Loucy (cell line): ENCODE measurements around the gene BICRA.
"Not testable (repeated sequence)": the region's sequence is repeated elsewhere in the genome, so short reads cannot be mapped to it uniquely, and the experiment has no call there.

ENCODE experiments used
- H2AFZ ChIP-seq: fragments of 200-600 bp; sonication (generic); 2 replicates; pipeline ENCODE4 v1.6.0; 2016; ENCODE audit warnings: antibody characterized with exemption, mild to moderate bottlenecking, low read length, moderate library complexity
- H3F3A ChIP-seq: fragments of 200-600 bp; 2 replicates; pipeline ENCODE4 v1.6.0; 2016; ENCODE audit warnings: antibody characterized with exemption, low read depth, mild to moderate bottlenecking
- H3K27me3 ChIP-seq: fragments of 200-600 bp; sonication (generic); 2 replicates; pipeline ENCODE4 v1.6.1; 2014; ENCODE audit warnings: low read length, mild to moderate bottlenecking; ENCODE audit not compliant: insufficient read depth, poor library complexity, severe bottlenecking
- H3K36me3 ChIP-seq: fragments of 200-600 bp; sonication (generic); 2 replicates; pipeline ENCODE4 v1.6.1; 2016; ENCODE audit warnings: low read length; ENCODE audit not compliant: insufficient read depth
- H3K4me1 ChIP-seq: fragments of 200-600 bp; sonication (generic); 2 replicates; pipeline ENCODE4 v1.5.1; 2014; ENCODE audit warnings: low read length, mild to moderate bottlenecking; ENCODE audit not compliant: insufficient read depth, poor library complexity, severe bottlenecking
- H3K4me2 ChIP-seq: fragments of 200-600 bp; sonication (generic); 2 replicates; pipeline ENCODE4 v1.6.0; 2014; ENCODE audit warnings: antibody characterized with exemption, low read length, low read depth, mild to moderate bottlenecking; ENCODE audit not compliant: poor library complexity, severe bottlenecking
- H3K4me3 ChIP-seq: fragments of 200-600 bp; sonication (generic); 2 replicates; pipeline ENCODE4 v1.5.1; 2014; ENCODE audit warnings: low read length, mild to moderate bottlenecking, mixed read lengths; ENCODE audit not compliant: poor library complexity, severe bottlenecking
- H3K79me2 ChIP-seq: fragments of 200-600 bp; sonication (generic); 2 replicates; pipeline ENCODE4 v1.6.1; 2014; ENCODE audit warnings: low read length; ENCODE audit not compliant: insufficient read depth
- H3K9ac ChIP-seq: fragments of 200-600 bp; sonication (generic); 2 replicates; pipeline ENCODE4 v1.6.0; 2014; ENCODE audit warnings: mild to moderate bottlenecking, low read depth, low read length, moderate library complexity; ENCODE audit not compliant: poor library complexity, severe bottlenecking
- H3K9me2 ChIP-seq: fragments of 200-600 bp; sonication (generic); replicated peaks from 2 replicates; pipeline ENCODE4 v1.6.1; 2016; ENCODE audit warnings: low read depth, low read length, mixed read lengths
- H3K9me3 ChIP-seq: fragments of 200-600 bp; sonication (generic); 2 replicates; pipeline ENCODE4 v1.6.1; 2014; ENCODE audit warnings: mild to moderate bottlenecking, antibody characterized with exemption, low read length, low read depth; ENCODE audit not compliant: insufficient read depth
- H4K20me1 ChIP-seq: fragments of 200-600 bp; sonication (generic); 2 replicates; pipeline ENCODE4 v1.6.0; 2014; ENCODE audit warnings: antibody characterized with exemption, low read length, mild to moderate bottlenecking; ENCODE audit not compliant: insufficient read depth, poor library complexity, severe bottlenecking
- EZH2phosphoT487 ChIP-seq: fragments of 200-600 bp; IDR thresholded peaks from 2 replicates; pipeline ENCODE4 v1.6.1; 2018; ENCODE audit warnings: antibody characterized with exemption, mild to moderate bottlenecking, moderate library complexity, borderline replicate concordance
- TF ChIP-seq, protein P1 (sequence below): fragments of 200-600 bp; sonication (generic); conservative IDR thresholded peaks from 2 replicates; pipeline ENCODE4 v1.5.1; 2014; ENCODE audit warnings: mild to moderate bottlenecking, antibody characterized with exemption, low read length

The BICRA gene

DNA sequence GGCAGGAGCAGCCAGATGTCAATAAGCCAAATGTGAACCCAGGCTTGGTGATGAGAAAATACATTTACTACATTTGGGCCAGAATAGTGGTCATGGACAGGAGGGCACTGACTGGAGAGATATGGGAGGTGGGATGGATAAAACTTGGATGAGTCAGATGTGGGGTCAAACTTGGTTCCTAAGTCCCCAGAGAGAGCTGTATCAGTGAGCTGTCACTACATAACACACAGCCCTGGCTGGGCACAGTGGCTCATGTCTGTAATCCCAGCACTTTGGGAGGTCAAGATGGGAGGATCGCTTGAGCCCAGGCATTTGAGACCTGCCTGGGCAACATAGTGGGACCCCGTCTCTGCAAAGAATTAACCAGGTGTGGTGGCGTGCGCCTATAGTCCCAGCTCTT is 52.7 kb downstream of the BICRA start:
- H3F3A ChIP-seq, result no peaks in the 10 kb centered on the region

DNA sequence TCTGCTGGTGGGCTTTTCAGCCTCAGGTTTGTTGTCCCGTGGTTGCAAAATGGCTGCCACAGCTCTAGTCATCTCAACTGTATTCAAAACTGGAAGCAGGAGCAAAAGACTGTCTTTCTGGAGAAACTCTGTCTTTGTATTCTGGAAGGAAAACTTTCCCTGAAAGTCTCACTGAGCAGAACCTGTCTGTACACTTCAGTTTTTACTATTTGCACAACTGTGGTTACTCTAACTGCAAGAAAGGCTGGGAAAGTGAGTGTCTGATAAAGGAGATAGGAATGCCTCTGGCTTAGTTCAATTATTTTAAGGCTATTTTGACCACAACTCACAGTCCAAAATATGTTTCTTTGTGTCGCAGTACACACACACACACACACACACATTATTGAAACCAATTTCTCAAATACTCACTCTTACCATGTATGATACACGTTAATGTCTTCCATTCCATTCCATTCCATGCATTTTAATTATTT is 54.5 kb downstream of the BICRA start:
- H3K79me2 ChIP-seq, result peaks cover 47% of the 10 kb centered on the region; the same call in 1 of the 2 replicates
- TF ChIP-seq, protein P1, sequence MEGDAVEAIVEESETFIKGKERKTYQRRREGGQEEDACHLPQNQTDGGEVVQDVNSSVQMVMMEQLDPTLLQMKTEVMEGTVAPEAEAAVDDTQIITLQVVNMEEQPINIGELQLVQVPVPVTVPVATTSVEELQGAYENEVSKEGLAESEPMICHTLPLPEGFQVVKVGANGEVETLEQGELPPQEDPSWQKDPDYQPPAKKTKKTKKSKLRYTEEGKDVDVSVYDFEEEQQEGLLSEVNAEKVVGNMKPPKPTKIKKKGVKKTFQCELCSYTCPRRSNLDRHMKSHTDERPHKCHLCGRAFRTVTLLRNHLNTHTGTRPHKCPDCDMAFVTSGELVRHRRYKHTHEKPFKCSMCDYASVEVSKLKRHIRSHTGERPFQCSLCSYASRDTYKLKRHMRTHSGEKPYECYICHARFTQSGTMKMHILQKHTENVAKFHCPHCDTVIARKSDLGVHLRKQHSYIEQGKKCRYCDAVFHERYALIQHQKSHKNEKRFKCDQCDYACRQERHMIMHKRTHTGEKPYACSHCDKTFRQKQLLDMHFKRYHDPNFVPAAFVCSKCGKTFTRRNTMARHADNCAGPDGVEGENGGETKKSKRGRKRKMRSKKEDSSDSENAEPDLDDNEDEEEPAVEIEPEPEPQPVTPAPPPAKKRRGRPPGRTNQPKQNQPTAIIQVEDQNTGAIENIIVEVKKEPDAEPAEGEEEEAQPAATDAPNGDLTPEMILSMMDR, result no peak
- no peak for TF ChIP-seq EZH2phosphoT487

More for the DNA sequence above, 52.7 kb downstream of the BICRA start:
- peaks cover 63% of the 10 kb centered on the region; the same call in 1 of the 2 replicates for H3K79me2 ChIP-seq
- no peaks in the 10 kb centered on the region; the same call in 1 of the 2 replicates for H3K36me3 ChIP-seq
- H2AFZ ChIP-seq, result no peak overlapping the region
- H3K4me1 ChIP-seq, result peaks cover 6% of the 10 kb centered on the region
- no peaks in the 10 kb centered on the region for H3K9me2 ChIP-seq
- no peaks in the 10 kb centered on the region for H3K9me3 ChIP-seq
- no peaks in the 10 kb centered on the region for H3K27me3 ChIP-seq
- no peak overlapping the region for H3K4me2 ChIP-seq
- peaks cover 9% of the 10 kb centered on the region for H4K20me1 ChIP-seq
- no peak overlapping the region for H3K9ac ChIP-seq
- no peak overlapping the region for H3K4me3 ChIP-seq
- TF ChIP-seq, protein P1, result no peak
- no peak for TF ChIP-seq EZH2phosphoT487

DNA sequence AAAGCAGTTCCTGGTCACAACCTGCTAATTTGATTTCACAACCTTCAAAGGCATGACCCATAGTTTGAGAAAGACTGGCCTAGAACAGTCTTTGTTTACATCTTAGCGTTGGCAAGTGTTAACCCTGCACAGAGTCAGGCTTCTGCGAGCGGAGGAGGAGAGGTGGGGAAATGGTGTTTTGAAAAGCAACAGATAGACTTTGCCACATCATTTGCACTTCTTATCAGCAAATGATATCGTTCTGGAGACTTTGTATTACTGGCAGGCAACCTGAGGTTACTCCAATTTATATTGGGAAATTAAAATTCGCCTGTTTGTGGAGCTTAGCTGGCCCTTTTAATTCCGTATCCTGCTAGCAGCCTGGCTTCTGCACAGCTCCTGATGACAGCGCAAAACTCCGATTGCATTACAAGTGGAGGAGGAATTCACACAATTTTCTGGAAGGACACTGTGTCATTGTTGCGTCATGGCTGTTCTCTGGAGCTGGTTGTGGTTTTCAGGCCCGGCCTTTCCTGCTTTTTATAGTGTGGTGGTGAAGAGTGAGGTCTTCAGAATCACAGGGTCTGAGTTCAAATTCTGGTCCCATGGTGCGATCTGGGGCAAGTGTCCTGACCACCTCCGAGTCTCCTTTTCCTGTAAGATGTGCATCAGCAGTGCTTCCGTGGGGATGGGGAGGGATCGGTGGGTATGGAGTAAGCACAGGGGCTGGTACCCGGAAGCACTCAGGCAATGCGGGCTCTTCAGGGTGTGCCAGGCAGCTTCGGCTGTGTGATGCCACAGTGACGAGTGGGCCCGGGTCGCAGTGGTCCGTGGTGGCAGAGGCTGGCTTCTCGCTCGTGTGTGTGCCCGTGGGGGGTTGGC is 55.2 kb downstream of the BICRA start:
- Histone ChIP-seq H3K9ac (no peak overlapping the region), H3K4me1 (peaks cover 6% of the 10 kb centered on the region), H3K27me3 (no peaks in the 10 kb centered on the region), H4K20me1 (peaks cover 10% of the 10 kb centered on the region), H3K9me2 (no peaks in the 10 kb centered on the region), H2AFZ (no peak overlapping the region), H3K4me3 (no peak overlapping the region), H3K79me2 (peaks cover 40% of the 10 kb centered on the region; the same call in 1 of the 2 replicates), H3F3A (no peaks in the 10 kb centered on the region), H3K9me3 (no peaks in the 10 kb centered on the region), H3K4me2 (no peak overlapping the region), H3K36me3 (no peaks in the 10 kb centered on the region)
- no peak for TF ChIP-seq EZH2phosphoT487
- TF ChIP-seq, protein P1, result no peak

More for the DNA sequence above, 54.5 kb downstream of the BICRA start:
- Histone ChIP-seq H3F3A (no peaks in the 10 kb centered on the region), H4K20me1 (peaks cover 9% of the 10 kb centered on the region), H3K4me2 (no peak overlapping the region), H3K9ac (no peak overlapping the region), H3K9me2 (no peaks in the 10 kb centered on the region), H3K4me1 (peaks cover 6% of the 10 kb centered on the region), H3K9me3 (no peaks in the 10 kb centered on the region), H3K4me3 (no peak overlapping the region), H2AFZ (no peak overlapping the region), H3K36me3 (no peaks in the 10 kb centered on the region), H3K27me3 (no peaks in the 10 kb centered on the region)

DNA sequence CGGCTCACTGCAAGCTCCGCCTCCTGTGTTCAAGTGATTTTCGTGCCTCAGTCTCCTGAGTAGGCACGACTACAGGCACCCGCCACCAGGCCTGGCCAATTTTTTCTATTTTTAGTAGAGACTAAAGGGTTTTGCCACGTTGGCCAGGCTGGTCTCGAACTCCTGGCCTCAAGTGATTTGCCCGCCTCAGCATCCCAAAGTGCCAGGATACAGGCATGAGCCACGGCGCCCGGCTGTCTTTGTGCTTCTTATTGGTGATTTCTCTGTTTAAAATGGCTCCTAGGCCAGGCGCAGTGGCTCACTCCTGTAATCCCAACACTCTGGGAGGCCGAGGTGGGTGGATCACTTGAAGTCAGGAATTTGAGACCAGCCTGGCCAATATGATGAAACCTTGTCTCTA is 59.6 kb downstream of the BICRA start:
- Histone ChIP-seq H3K36me3 (peaks cover 16% of the 10 kb centered on the region; the same call in 1 of the 2 replicates), H3K79me2 (peaks cover 20% of the 10 kb centered on the region; the same call in 1 of the 2 replicates)
- H3K4me2 ChIP-seq, H4K20me1 ChIP-seq, H3F3A ChIP-seq, H3K27me3 ChIP-seq, H2AFZ ChIP-seq, H3K9me2 ChIP-seq, H3K4me1 ChIP-seq, H3K9ac ChIP-seq, H3K9me3 ChIP-seq, H3K4me3 ChIP-seq: not testable (repeated sequence)
